ENCODE data around the gene FAM124B.

FAM124B gene

GRCh38 chr2:224377751-224378700 is 23.9 kb downstream of the FAM124B start:
- TF ChIP-seq, protein P1, sequence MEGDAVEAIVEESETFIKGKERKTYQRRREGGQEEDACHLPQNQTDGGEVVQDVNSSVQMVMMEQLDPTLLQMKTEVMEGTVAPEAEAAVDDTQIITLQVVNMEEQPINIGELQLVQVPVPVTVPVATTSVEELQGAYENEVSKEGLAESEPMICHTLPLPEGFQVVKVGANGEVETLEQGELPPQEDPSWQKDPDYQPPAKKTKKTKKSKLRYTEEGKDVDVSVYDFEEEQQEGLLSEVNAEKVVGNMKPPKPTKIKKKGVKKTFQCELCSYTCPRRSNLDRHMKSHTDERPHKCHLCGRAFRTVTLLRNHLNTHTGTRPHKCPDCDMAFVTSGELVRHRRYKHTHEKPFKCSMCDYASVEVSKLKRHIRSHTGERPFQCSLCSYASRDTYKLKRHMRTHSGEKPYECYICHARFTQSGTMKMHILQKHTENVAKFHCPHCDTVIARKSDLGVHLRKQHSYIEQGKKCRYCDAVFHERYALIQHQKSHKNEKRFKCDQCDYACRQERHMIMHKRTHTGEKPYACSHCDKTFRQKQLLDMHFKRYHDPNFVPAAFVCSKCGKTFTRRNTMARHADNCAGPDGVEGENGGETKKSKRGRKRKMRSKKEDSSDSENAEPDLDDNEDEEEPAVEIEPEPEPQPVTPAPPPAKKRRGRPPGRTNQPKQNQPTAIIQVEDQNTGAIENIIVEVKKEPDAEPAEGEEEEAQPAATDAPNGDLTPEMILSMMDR (IDR thresholded peaks at IDR 0.05; ENCODE audit: borderline replicate concordance, control extremely low read depth, extremely low read depth, insufficient read depth, missing control alignments), result no peak
- in situ Hi-C loops (cut with MboI; ENCODE audit: low sequenced_read_pairs, unreplicated experiment), result no loop called here
- no peak for DNase-seq (ENCODE audit: low spot score)

- in situ Hi-C loops (cut with MboI; ENCODE audit: low sequenced_read_pairs, unreplicated experiment), result no loop called here
- no peak for DNase-seq (ENCODE audit: low spot score)
- TF ChIP-seq, protein P1 (IDR thresholded peaks at IDR 0.05; ENCODE audit: borderline replicate concordance, control extremely low read depth, extremely low read depth, insufficient read depth, missing control alignments), result no peak
Measured at GRCh38 chr2:224372641-224373040, 29.3 kb downstream of the FAM124B start.

- in situ Hi-C loops (cut with MboI; ENCODE audit: low sequenced_read_pairs, unreplicated experiment), result no loop called here
- peak; percentile 47 for DNase-seq (ENCODE audit: low spot score)
- TF ChIP-seq, protein P1 (IDR thresholded peaks at IDR 0.05; ENCODE audit: borderline replicate concordance, control extremely low read depth, extremely low read depth, insufficient read depth, missing control alignments), result peak; percentile 45
Measured at GRCh38 chr2:224369028-224369632, 32.8 kb downstream of the FAM124B start.

DNA sequence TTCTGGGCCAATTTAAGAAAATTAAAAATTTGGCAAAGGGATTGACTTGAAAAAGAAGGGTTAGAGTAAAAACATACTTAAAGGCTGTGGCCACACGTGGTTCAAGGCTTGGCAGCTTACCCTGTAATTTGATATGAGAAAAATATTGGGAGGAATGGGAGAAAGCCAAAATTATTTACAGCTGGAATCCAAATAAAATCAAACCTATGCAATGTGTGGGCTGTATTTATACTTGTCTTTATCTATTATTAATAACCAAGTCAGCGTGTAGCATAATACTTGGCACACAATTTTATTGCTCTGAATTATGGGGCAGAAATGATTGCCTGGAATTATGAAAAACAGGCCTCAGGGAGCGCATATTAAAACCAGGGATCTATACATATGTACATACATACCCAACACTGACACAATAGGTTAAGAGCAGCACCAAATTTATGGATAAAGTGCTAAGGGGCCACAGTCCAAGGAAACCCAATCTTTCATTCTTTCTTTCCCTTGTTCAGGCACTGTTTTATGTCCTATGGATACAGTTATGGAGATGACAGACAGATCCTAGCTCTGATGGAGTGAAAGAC is 35.6 kb downstream of the FAM124B start:
- TF ChIP-seq, protein P1 (IDR thresholded peaks at IDR 0.05; ENCODE audit: borderline replicate concordance, control extremely low read depth, extremely low read depth, insufficient read depth, missing control alignments), result no peak
- in situ Hi-C loops (cut with MboI; ENCODE audit: low sequenced_read_pairs, unreplicated experiment), result no loop called here

GRCh38 chr2:224365331-224365730 is 36.6 kb downstream of the FAM124B start:
- TF ChIP-seq, protein P1 (IDR thresholded peaks at IDR 0.05; ENCODE audit: borderline replicate concordance, control extremely low read depth, extremely low read depth, insufficient read depth, missing control alignments), result no peak
- no peak for DNase-seq (ENCODE audit: low spot score)
- in situ Hi-C loops (cut with MboI; ENCODE audit: low sequenced_read_pairs, unreplicated experiment), result no loop called here

More for the DNA sequence above, 35.6 kb downstream of the FAM124B start:
- DNase-seq (ENCODE audit: low spot score), result no peak

DNA sequence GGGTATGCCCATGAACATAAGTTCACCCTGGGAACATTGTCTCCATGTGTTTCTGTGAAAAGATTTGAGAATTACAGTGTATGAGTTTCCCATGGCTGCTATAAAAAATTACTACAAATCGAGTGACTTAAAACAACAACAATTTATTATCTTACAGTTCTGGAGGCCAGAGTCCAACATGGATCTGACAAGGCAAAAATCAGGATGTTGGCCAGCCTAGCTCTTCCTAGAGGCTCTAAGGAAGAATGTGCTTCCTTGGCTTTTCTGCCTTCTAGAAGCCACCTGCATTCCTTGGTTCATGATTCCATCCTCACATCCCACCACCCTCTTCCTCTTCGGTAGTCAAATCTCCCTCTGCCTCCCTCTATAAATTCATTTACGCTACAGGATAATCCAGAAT is 38.6 kb downstream of the FAM124B start:
- no peak for DNase-seq (ENCODE audit: low spot score)
- in situ Hi-C loops (cut with MboI; ENCODE audit: low sequenced_read_pairs, unreplicated experiment), result loop anchor here (5.0 kb wide), 1 partner anchor 284 kb away; no protein-coding TSS in a partner anchor
- TF ChIP-seq, protein P1 (IDR thresholded peaks at IDR 0.05; ENCODE audit: borderline replicate concordance, control extremely low read depth, extremely low read depth, insufficient read depth, missing control alignments), result no peak
